ENCODE results near the gene DAPP1. TPM values are rescaled to one million over a fixed set of nuclear protein-coding genes. Genes with fewer than 3 reads are reported as not detected.

The DAPP1 gene
- total RNA-seq, 1 donor from 2014 or later: not detected

- Mint-ChIP-seq H3K27me3 (ENCODE audit: unreplicated experiment) (no peaks in the 10 kb centered on the region), H3K27ac (ENCODE audit: unreplicated experiment) (no peak overlapping the region), H3K9me3 (ENCODE audit: unreplicated experiment) (no peaks in the 10 kb centered on the region), H3K4me3 (ENCODE audit: unreplicated experiment) (no peak overlapping the region), H3K36me3 (ENCODE audit: unreplicated experiment) (no peaks in the 10 kb centered on the region), H3K4me1 (ENCODE audit: low read depth, unreplicated experiment) (no peaks in the 10 kb centered on the region)
- no peak for DNase-seq
- no peak for TF ChIP-seq CTCF (IDR thresholded peaks at IDR 0.05; ENCODE audit: partially characterized antibody, unreplicated experiment)
Observed at GRCh38 chr4:99868126-99868596, 51.5 kb downstream of the DAPP1 start.

GRCh38 chr4:99872570-99872969 is 55.9 kb downstream of the DAPP1 start:
- Mint-ChIP-seq H3K27ac (ENCODE audit: unreplicated experiment) (no peak overlapping the region), H3K36me3 (ENCODE audit: unreplicated experiment) (no peaks in the 10 kb centered on the region)

GRCh38 chr4:99875071-99875470 is 58.4 kb downstream of the DAPP1 start:
- Mint-ChIP-seq H3K4me3 (ENCODE audit: unreplicated experiment) (no peak overlapping the region), H3K27ac (ENCODE audit: unreplicated experiment) (no peak overlapping the region), H3K36me3 (ENCODE audit: unreplicated experiment) (no peaks in the 10 kb centered on the region), H3K4me1 (ENCODE audit: low read depth, unreplicated experiment) (no peaks in the 10 kb centered on the region), H3K27me3 (ENCODE audit: unreplicated experiment) (no peaks in the 10 kb centered on the region), H3K9me3 (ENCODE audit: unreplicated experiment) (no peaks in the 10 kb centered on the region)
- no peak for DNase-seq
- TF ChIP-seq CTCF (IDR thresholded peaks at IDR 0.05; ENCODE audit: partially characterized antibody, unreplicated experiment): no peak

More at GRCh38 chr4:99872570-99872969, 55.9 kb downstream of the DAPP1 start:
- no peaks in the 10 kb centered on the region for H3K9me3 Mint-ChIP-seq (ENCODE audit: unreplicated experiment)
- no peaks in the 10 kb centered on the region for H3K4me1 Mint-ChIP-seq (ENCODE audit: low read depth, unreplicated experiment)
- no peak for TF ChIP-seq CTCF (IDR thresholded peaks at IDR 0.05; ENCODE audit: partially characterized antibody, unreplicated experiment)
- H3K27me3 Mint-ChIP-seq (ENCODE audit: unreplicated experiment): no peaks in the 10 kb centered on the region
- no peak for DNase-seq
- no peak overlapping the region for H3K4me3 Mint-ChIP-seq (ENCODE audit: unreplicated experiment)

GRCh38 chr4:99876946-99877345 is 60.3 kb downstream of the DAPP1 start:
- Mint-ChIP-seq H3K4me1 (ENCODE audit: low read depth, unreplicated experiment) (no peaks in the 10 kb centered on the region), H3K27ac (ENCODE audit: unreplicated experiment) (no peak overlapping the region), H3K9me3 (ENCODE audit: unreplicated experiment) (no peaks in the 10 kb centered on the region), H3K36me3 (ENCODE audit: unreplicated experiment) (no peaks in the 10 kb centered on the region), H3K27me3 (ENCODE audit: unreplicated experiment) (no peaks in the 10 kb centered on the region), H3K4me3 (ENCODE audit: unreplicated experiment) (no peak overlapping the region)
- DNase-seq: no peak
- TF ChIP-seq CTCF (IDR thresholded peaks at IDR 0.05; ENCODE audit: partially characterized antibody, unreplicated experiment): no peak

- Mint-ChIP-seq H3K9me3 (ENCODE audit: unreplicated experiment) (no peaks in the 10 kb centered on the region), H3K27me3 (ENCODE audit: unreplicated experiment) (no peaks in the 10 kb centered on the region), H3K4me3 (ENCODE audit: unreplicated experiment) (no peak overlapping the region), H3K36me3 (ENCODE audit: unreplicated experiment) (no peaks in the 10 kb centered on the region), H3K27ac (ENCODE audit: unreplicated experiment) (no peak overlapping the region), H3K4me1 (ENCODE audit: low read depth, unreplicated experiment) (no peaks in the 10 kb centered on the region)
- TF ChIP-seq CTCF (IDR thresholded peaks at IDR 0.05; ENCODE audit: partially characterized antibody, unreplicated experiment): no peak
- no peak for DNase-seq
Observed at GRCh38 chr4:99878604-99879003, 62.0 kb downstream of the DAPP1 start.

All from glutamatergic neuron (in vitro differentiated cells).